ENCODE results near the gene LITAF.

The LITAF gene

DNA sequence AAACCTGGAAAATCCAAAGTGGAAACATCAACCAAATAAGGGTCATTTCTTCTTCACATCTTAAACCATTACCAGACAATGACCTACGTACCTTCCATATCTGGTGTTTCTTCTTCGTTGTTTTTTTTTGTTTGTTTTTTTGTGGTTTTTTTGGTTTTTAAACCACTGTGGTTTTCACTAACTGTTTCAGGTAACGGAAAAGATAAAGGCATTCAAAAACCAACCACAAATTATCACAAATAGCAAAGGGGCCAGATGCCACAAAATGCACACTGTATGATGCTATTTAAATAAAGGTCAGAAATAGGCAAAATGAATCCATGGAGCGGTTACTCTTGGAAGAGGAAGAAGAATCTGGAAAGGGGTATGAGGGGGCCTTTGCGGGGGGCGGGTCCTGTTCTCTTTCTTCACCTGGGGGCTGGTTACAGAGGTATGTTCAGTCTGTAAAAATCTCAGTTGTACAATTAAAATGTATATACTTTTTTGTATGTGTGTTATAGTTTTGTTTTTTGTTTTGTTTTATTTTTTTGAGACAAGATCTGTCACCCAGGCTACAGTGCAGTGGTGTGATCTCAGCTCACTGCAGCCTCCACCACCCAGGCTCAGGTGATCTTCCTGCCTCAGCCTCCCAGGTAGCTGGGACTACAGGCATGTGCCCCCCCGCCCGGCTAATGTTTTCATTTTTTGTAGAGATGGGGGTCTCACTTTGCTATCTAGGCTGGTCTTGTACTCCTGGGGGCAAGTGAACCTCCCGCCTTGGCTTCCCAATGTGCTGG is 29.6 kb downstream of the LITAF start:
- DNase-seq (ENCODE audit: insufficient read length, low spot score) (no peak), FAIRE-seq (no peak)
- TF ChIP-seq SPI1 (IDR thresholded peaks at IDR 0.05; ENCODE audit: low read depth, low read length) (no peak), TAF1 (IDR thresholded peaks at IDR 0.05; ENCODE audit: low read depth, low read length) (no peak), POU2F2 (IDR thresholded peaks at IDR 0.05; ENCODE audit: low read depth, low read length) (no peak), PAX5 (IDR thresholded peaks at IDR 0.05; ENCODE audit: insufficient read depth, low read length, severe bottlenecking) (no peak), POLR2A (IDR thresholded peaks at IDR 0.05; ENCODE audit: low read depth, low read length) (no peak), POLR2AphosphoS5 (IDR thresholded peaks at IDR 0.05; ENCODE audit: low read depth, low read length) (no peak)

- DNase-seq (ENCODE audit: insufficient read length, low spot score): no peak
- no peak for TF ChIP-seq PAX5 (IDR thresholded peaks at IDR 0.05; ENCODE audit: insufficient read depth, low read length, severe bottlenecking)
- no peak for TF ChIP-seq SPI1 (IDR thresholded peaks at IDR 0.05; ENCODE audit: low read depth, low read length)
- TF ChIP-seq POLR2A (IDR thresholded peaks at IDR 0.05; ENCODE audit: low read depth, low read length): no peak
- no peak for TF ChIP-seq POU2F2 (IDR thresholded peaks at IDR 0.05; ENCODE audit: low read depth, low read length)
- TF ChIP-seq POLR2AphosphoS5 (IDR thresholded peaks at IDR 0.05; ENCODE audit: low read depth, low read length): no peak; the same call in 1 of the 2 replicates
- TF ChIP-seq TAF1 (IDR thresholded peaks at IDR 0.05; ENCODE audit: low read depth, low read length): no peak
- FAIRE-seq: no peak
These were observed 30.4 kb downstream of the LITAF start for GRCh38 chr16:11556214-11556819.

DNA sequence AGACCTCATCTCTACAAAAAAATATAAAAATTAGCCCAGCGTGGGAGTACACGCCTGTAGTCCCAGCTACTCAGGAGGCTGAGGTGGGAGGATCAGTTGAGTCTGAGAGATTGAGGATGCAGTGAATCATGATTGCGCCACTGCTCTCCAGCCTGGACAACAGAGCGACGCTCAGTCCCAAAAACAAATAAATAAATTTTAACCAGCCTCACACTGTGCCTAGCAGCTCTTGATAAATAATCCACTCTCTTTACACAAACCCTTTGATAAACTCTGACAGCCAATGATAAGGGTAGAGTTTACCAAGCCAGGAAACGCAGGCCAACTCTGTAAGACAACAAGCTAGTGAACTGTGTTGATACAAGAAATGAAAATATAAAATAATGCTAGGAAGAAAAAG is 32.7 kb downstream of the LITAF start:
- DNase-seq (ENCODE audit: insufficient read length, low spot score): no peak
- TF ChIP-seq SPI1 (IDR thresholded peaks at IDR 0.05; ENCODE audit: low read depth, low read length) (no peak), POU2F2 (IDR thresholded peaks at IDR 0.05; ENCODE audit: low read depth, low read length) (no peak), TAF1 (IDR thresholded peaks at IDR 0.05; ENCODE audit: low read depth, low read length) (no peak), POLR2AphosphoS5 (IDR thresholded peaks at IDR 0.05; ENCODE audit: low read depth, low read length) (no peak), POLR2A (IDR thresholded peaks at IDR 0.05; ENCODE audit: low read depth, low read length) (no peak), PAX5 (IDR thresholded peaks at IDR 0.05; ENCODE audit: insufficient read depth, low read length, severe bottlenecking) (no peak)
- FAIRE-seq: no peak

DNA sequence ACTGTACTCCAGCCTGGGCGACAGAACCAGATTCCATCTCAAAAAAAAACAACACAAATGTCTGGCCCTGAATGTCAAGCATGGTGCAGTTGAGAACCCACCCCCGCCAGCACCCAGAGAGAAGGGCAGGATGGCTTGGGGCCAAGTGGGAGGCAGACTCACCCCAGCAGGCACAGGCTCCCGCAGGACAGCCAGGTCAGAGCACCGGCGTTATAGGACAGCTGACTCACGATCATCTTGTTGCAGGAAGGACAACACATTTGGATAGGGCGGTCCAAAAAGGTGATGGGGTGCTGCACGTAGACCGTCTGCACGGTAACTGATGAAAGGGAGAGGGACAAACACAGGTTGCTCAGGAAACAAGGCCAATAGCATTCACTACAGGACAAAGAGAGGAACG is 33.3 kb downstream of the LITAF start:
- no peak for TF ChIP-seq PAX5 (IDR thresholded peaks at IDR 0.05; ENCODE audit: insufficient read depth, low read length, severe bottlenecking)
- TF ChIP-seq POLR2AphosphoS5 (IDR thresholded peaks at IDR 0.05; ENCODE audit: low read depth, low read length): no peak
- TF ChIP-seq SPI1 (IDR thresholded peaks at IDR 0.05; ENCODE audit: low read depth, low read length): no peak
- TF ChIP-seq POU2F2 (IDR thresholded peaks at IDR 0.05; ENCODE audit: low read depth, low read length): no peak
- no peak for TF ChIP-seq TAF1 (IDR thresholded peaks at IDR 0.05; ENCODE audit: low read depth, low read length)
- no peak for TF ChIP-seq POLR2A (IDR thresholded peaks at IDR 0.05; ENCODE audit: low read depth, low read length)
- FAIRE-seq: no peak

GRCh38 chr16:11552440-11552839 is 34.3 kb downstream of the LITAF start:
- TF ChIP-seq POLR2A (IDR thresholded peaks at IDR 0.05; ENCODE audit: low read depth, low read length): no peak
- TF ChIP-seq TAF1 (IDR thresholded peaks at IDR 0.05; ENCODE audit: low read depth, low read length): no peak
- TF ChIP-seq SPI1 (IDR thresholded peaks at IDR 0.05; ENCODE audit: low read depth, low read length): no peak
- TF ChIP-seq PAX5 (IDR thresholded peaks at IDR 0.05; ENCODE audit: insufficient read depth, low read length, severe bottlenecking): no peak
- TF ChIP-seq POU2F2 (IDR thresholded peaks at IDR 0.05; ENCODE audit: low read depth, low read length): no peak
- no peak for TF ChIP-seq POLR2AphosphoS5 (IDR thresholded peaks at IDR 0.05; ENCODE audit: low read depth, low read length)
- no peak for DNase-seq (ENCODE audit: insufficient read length, low spot score)
- no peak for FAIRE-seq

More for the DNA sequence above, 33.3 kb downstream of the LITAF start:
- DNase-seq (ENCODE audit: insufficient read length, low spot score): no peak

DNA sequence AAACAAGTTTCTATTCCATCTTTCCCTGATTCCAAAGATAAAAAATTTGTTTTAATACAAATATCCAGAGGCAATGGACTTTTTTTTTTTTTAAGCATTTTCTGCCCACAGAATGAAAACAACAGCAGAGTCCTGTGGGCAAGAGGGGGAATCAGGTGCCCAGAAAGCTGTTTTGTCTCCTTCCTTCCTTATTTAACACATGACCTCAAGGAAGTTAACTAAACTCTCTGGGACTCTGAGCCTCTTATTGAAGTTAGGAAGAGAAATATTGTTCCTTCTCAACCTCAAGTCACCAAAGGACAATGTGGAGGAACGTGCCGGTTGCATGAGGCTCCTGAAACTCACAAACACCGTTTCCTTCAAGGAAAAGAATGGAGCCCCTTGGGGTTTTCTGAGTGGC is 34.9 kb downstream of the LITAF start:
- DNase-seq (ENCODE audit: insufficient read length, low spot score): no peak
- TF ChIP-seq PAX5 (IDR thresholded peaks at IDR 0.05; ENCODE audit: insufficient read depth, low read length, severe bottlenecking): no peak
- TF ChIP-seq POLR2AphosphoS5 (IDR thresholded peaks at IDR 0.05; ENCODE audit: low read depth, low read length): no peak
- TF ChIP-seq POU2F2 (IDR thresholded peaks at IDR 0.05; ENCODE audit: low read depth, low read length): no peak
- no peak for TF ChIP-seq SPI1 (IDR thresholded peaks at IDR 0.05; ENCODE audit: low read depth, low read length)
- no peak for TF ChIP-seq POLR2A (IDR thresholded peaks at IDR 0.05; ENCODE audit: low read depth, low read length)
- no peak for TF ChIP-seq TAF1 (IDR thresholded peaks at IDR 0.05; ENCODE audit: low read depth, low read length)
- FAIRE-seq: no peak

DNA sequence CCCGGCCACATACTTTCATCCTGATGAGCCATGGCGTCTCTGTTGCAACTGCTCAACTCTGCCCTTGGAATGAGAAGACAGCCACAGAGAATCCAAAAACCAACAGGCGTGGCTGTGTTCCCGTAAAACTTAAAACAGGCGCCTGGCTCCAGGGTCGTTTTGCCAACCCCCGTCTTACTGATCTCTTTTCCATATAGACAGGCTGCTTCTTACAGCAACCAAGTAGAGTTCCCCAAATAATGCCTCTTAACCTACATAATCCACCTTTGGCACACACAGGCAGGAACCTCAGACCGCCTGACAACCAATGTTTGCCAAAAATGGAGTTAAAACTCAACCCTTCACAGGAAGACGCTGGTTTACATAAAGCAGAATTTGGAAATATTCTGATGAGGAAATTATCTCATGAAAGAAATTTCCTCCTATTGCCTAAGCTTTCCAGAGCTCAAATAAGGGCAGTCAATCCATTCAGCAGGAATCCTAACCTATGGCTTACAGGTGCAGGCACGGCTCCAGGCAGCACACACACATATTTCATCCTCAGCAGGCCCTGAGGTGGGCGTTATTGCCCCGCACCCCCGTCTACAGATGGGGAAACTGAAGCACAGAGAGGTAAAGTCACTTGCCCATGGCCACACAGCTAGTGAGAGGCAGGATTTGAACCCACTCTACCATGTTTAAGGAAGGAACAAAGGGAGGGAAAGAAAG is 35.8 kb downstream of the LITAF start:
- DNase-seq (ENCODE audit: insufficient read length, low spot score) (no peak), FAIRE-seq (no peak)
- TF ChIP-seq POU2F2 (IDR thresholded peaks at IDR 0.05; ENCODE audit: low read depth, low read length) (no peak), SPI1 (IDR thresholded peaks at IDR 0.05; ENCODE audit: low read depth, low read length) (no peak), TAF1 (IDR thresholded peaks at IDR 0.05; ENCODE audit: low read depth, low read length) (no peak), POLR2A (IDR thresholded peaks at IDR 0.05; ENCODE audit: low read depth, low read length) (no peak), POLR2AphosphoS5 (IDR thresholded peaks at IDR 0.05; ENCODE audit: low read depth, low read length) (no peak), PAX5 (IDR thresholded peaks at IDR 0.05; ENCODE audit: insufficient read depth, low read length, severe bottlenecking) (no peak)

DNA sequence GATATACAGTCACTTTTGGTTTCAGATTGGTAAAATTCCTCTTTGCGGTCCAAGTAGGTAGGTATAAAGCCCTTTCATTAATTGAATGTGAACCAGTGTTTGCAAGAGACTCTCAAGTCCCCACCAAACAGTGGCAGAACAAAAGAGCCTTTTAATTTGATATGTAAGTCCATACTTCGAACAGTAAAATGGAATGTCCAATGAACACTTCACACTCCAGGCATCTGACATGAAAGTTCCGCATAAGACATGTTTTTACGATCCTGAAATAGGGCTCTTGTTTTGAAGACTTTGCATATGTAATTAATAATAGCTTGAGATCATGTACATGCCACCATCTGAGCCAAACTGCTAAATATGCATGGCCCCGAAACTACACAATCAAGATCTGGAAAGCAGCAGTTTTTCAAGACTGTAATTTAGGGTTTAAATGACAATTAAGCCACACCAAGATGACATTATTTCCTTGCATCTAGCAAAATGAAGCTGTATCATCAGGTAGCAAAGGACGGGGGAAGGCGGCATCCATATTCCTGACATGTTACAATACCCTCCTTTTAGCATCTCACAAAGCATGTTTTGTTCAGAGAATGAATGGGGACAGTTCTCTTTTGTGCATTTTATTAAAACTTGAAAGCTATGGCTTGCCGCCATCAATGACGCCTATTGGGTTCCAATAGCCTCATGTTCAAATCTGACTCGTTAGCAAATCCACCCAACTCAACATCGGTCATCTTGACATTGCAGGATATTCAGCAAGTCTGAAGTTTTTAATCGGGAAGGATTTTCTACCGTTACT is 39.4 kb downstream of the LITAF start:
- TF ChIP-seq SPI1 (IDR thresholded peaks at IDR 0.05; ENCODE audit: low read depth, low read length): no peak
- no peak for TF ChIP-seq POU2F2 (IDR thresholded peaks at IDR 0.05; ENCODE audit: low read depth, low read length)
- no peak for TF ChIP-seq POLR2AphosphoS5 (IDR thresholded peaks at IDR 0.05; ENCODE audit: low read depth, low read length)
- TF ChIP-seq TAF1 (IDR thresholded peaks at IDR 0.05; ENCODE audit: low read depth, low read length): no peak
- no peak for TF ChIP-seq PAX5 (IDR thresholded peaks at IDR 0.05; ENCODE audit: insufficient read depth, low read length, severe bottlenecking)
- TF ChIP-seq POLR2A (IDR thresholded peaks at IDR 0.05; ENCODE audit: low read depth, low read length): no peak
- FAIRE-seq: no peak
- no peak for DNase-seq (ENCODE audit: insufficient read length, low spot score)

Measured in GM12891 (cell line).